Mucosa of descending colon (tissue), 3 donors: ENCODE results near the gene RAC3. TPM values are rescaled to one million over a fixed set of nuclear protein-coding genes. Genes with fewer than 3 reads are reported as not detected.
"Not testable (repeated sequence)": the region's sequence is repeated elsewhere in the genome, so short reads cannot be mapped to it uniquely, and the experiment has no call there.

Experiments
- ATAC-seq: fragments of 200-7000 bp; cut with Tn5 transposase; one replicate; pipeline ENCODE4 v1.9.1; 2020; ENCODE audit warnings: mild to moderate bottlenecking, moderate library complexity
- DNase-seq, 3 donors: peaks; one replicate each; pipeline ENCODE4 v3.0.0-alpha.2; 2020
- H3K36me3 ChIP-seq: fragments of 200-600 bp; one replicate; pipeline ENCODE4 v1.8.0; 2021; ENCODE audit warnings: low read depth, mild to moderate bottlenecking
- H3K4me1 ChIP-seq: fragments of 200-600 bp; one replicate; pipeline ENCODE4 v1.8.0; 2021; ENCODE audit warnings: low read depth, mild to moderate bottlenecking
- H3K4me3 ChIP-seq: fragments of 200-600 bp; one replicate; pipeline ENCODE4 v1.8.0; 2021; ENCODE audit warnings: mild to moderate bottlenecking
- H3K9me3 ChIP-seq: fragments of 200-600 bp; one replicate; pipeline ENCODE4 v1.8.0; 2021; ENCODE audit warnings: mild to moderate bottlenecking
- CTCF ChIP-seq: fragments of 200-600 bp; IDR thresholded peaks from one replicate; pipeline ENCODE4 v1.8.0; 2022; ENCODE audit warnings: antibody characterized with exemption, mild to moderate bottlenecking
- intact Hi-C, 2 donors: fragments of 100-400 bp; cut with DNase I in 1 of 2; cut with micrococcal nuclease in 1 of 2; formaldehyde crosslinking; loops; one replicate each; pipeline versions ENCODE4 v1.11.0 to v1.11.1; 2022; cut with DNase I, micrococcal nuclease
- total RNA-seq, 3 donors: library from RNA; stranded (reverse); fragmentation: NEBNext Ultra II Directional in 2 of 3; extraction: Animal tissue kit (Norgen Biotek cat#: 25700) in 2 of 3; gene quantifications; one replicate each; pipeline versions ENCODE4 v1.2.1 to v1.2.4, GENCODE V29; 2021 to 2023
- donor health status: DM: no; HTN: no; CAD: no; lungs with moderate emphysema.
- donor health status: DM: no; HTN: no; CAD: no.
- donor health status: DM: no; HTN: yes; CAD: no.

Gene RAC3
- total RNA-seq, 3 donors from 2014 or later, result 3.4 to 6.2 (median 4.2) TPM

DNA sequence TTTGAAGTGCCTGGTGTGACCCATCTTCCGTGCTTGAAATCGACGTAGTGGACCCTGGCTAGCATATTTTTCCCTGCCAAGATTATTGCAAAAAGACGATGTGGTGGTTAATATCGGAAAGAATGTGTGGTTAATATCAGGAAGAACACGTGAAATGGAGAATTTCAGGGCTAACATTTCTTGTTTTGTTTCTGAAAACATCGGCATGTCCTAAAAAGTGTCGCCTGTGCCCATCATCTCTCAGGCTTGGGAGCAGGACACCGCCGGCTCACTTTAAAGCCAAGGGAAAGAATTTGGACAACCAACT lies 6.4 kb downstream of the RAC3 start:
- H3K9me3 ChIP-seq, result no peaks in the 10 kb centered on the region
- no peak for ATAC-seq
- no peak for DNase-seq
- no peak overlapping the region for H3K4me3 ChIP-seq
- no peak for TF ChIP-seq CTCF
- H3K36me3 ChIP-seq, result no peaks in the 10 kb centered on the region
- intact Hi-C loops, result loop anchor here in 1 of 2 donors (10.0 kb wide), 1 partner anchor 117 kb away; no protein-coding TSS in a partner anchor
- H3K4me1 ChIP-seq, result peaks cover 10% of the 10 kb centered on the region

DNA sequence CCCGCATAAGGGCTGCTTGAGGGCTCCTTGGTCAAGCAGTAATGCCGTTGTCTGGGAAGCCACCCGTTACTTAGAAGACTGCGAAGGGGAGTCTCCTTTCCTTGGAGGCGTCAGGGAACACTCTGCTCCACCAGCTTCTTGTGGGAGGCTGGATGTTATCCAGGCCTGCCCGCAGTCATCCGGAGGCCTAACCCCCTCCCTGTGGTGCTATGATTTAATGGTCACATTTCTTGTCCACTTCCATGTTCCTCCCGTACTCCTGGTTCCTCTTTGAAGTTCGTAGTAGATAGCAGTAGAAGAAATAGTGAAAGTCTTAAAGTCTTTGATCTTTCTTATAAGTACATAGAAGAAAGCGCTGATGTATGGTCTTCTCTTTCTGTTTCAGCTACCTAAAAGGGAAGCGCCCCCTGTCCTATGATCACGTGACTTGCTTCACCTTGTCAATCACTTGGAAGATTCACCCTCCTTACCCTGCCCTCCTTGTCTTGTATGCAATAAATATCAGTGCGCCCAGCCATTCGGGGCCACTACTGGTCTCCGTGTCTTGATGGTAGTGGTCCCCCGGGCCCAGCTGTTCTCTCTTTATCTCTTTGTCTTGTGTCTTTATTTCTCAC lies 7.4 kb downstream of the RAC3 start:
- intact Hi-C loops, result loop anchor here in 1 of 2 donors (10.0 kb wide), 1 partner anchor 116 kb away; no protein-coding TSS in a partner anchor
- not testable (repeated sequence) for DNase-seq, H3K9me3 ChIP-seq, H3K36me3 ChIP-seq, H3K4me3 ChIP-seq, H3K4me1 ChIP-seq, ATAC-seq

DNA sequence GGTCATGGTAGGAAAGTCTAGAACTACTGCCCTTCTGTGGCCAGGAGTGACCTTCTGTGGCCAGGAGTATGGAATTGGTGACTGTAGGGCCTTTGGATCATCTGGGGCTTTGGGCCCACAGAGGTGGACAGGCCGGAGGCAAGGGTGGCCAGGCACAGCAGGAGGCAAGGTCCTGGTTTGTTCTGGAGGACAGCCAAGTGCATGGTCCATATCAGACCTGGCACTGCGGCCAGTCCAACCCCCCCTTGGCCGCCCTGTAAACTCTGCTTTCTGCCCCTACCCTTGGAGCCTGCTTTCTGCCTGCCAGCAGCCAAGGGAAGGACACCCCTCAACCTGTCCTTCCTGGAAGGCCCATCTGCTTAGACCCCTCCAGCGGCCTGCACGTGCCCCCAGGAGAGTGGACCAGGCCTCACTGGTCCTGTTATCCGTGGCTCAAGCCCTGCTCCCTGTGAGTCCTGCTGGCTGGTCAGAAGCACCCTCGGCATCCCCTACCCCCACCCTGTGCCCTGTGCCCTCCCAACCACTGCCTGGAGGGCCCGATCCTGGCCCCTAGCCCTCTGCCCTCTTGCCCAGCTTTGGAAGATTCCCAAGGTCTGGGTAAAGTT lies 8.3 kb downstream of the RAC3 start:
- intact Hi-C loops, result loop anchor here in 1 of 2 donors (10.0 kb wide), 1 partner anchor 115 kb away; no protein-coding TSS in a partner anchor
- ATAC-seq (no peak), DNase-seq (no peak)
- H3K4me3 ChIP-seq, result no peak overlapping the region
- peaks cover 10% of the 10 kb centered on the region for H3K4me1 ChIP-seq
- H3K9me3 ChIP-seq, result no peaks in the 10 kb centered on the region
- no peaks in the 10 kb centered on the region for H3K36me3 ChIP-seq
- TF ChIP-seq CTCF, result no peak

DNA sequence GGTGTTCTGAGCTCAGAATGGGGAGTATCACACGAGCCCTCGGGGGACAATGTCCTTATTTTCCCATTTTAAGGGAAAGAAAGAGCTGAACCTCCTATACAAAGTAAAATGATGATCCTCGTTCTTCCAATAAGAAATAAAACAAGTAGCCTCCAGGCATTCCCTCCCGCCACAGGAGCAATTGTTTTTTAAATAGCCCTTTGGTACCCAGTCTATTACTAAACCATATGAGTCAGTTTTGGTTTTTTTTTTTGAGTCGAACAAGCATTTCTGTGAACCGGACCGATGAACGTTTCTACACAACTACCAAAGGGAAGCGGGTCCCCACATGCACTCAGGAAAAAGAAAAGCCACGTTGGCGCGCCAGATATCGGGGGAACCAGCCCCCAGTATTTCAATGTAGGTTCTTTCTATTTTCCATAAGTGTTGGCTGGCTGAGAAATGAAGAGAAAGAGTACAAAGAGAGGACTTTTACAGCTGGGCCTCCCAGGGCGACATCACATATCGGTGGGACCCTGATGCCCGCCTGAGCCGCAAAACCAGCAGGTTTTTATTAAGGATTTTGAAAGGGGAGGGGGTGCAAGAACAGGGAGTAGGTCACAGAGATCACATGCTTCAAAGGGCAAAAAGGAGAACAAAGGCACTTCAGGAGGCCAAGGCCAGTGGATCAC lies 9.8 kb downstream of the RAC3 start:
- Histone ChIP-seq H3K4me3 (no peak overlapping the region), H3K9me3 (no peaks in the 10 kb centered on the region), H3K36me3 (no peaks in the 10 kb centered on the region), H3K4me1 (peaks cover 7% of the 10 kb centered on the region)
- DNase-seq (no peak), ATAC-seq (no peak)
- intact Hi-C loops, result no loop called here
- no peak for TF ChIP-seq CTCF

DNA sequence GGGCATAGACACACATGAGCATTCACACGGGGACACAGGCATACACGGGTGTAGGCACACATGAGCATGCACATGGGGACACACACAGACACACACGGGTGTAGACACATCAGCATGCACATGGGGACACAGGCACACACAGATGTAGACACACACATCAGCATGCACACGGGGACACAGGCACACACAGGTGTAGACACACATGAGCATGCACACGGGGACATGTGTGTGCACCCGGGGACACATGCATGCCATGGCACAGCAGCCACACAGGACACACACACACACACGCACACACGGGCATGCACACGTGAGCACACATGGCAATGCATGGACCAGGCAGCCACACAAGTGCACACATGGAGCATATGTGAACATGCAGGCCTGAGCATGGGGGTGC lies 11.2 kb downstream of the RAC3 start:
- intact Hi-C loops, result no loop called here
- TF ChIP-seq CTCF, result no peak
- H3K4me3 ChIP-seq, result no peak overlapping the region
- DNase-seq (no peak), ATAC-seq (no peak)
- no peaks in the 10 kb centered on the region for H3K36me3 ChIP-seq
- peaks cover 3% of the 10 kb centered on the region for H3K4me1 ChIP-seq
- H3K9me3 ChIP-seq, result no peaks in the 10 kb centered on the region

DNA sequence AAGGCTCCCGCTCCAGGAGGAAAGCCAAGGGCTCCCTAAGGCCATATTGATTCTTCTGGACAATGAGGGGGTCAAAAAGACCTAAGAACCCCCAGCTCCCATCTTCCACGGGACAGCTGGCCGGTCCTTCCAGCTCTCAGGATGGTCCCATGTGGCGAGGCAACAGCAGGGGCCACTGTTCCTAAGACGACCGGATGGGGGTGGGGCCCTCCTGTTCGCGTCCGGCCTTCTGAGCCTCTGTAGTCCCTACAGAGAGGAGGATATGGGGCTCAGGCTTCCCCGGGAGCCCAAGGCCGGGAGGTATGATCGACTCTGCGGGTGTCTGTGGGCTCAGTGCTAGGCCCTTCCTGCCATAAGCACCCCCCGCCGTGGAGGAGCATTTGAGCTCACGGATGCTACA lies 12.0 kb downstream of the RAC3 start:
- no peak for TF ChIP-seq CTCF
- Histone ChIP-seq H3K4me1 (no peaks in the 10 kb centered on the region), H3K9me3 (no peaks in the 10 kb centered on the region), H3K36me3 (no peaks in the 10 kb centered on the region), H3K4me3 (no peak overlapping the region)
- DNase-seq (no peak), ATAC-seq (no peak)
- intact Hi-C loops, result no loop called here
